ENCODE measurements around the gene FCGR1A.
"Not testable (repeated sequence)": the region's sequence is repeated elsewhere in the genome, so short reads cannot be mapped to it uniquely, and the experiment has no call there.

DNA sequence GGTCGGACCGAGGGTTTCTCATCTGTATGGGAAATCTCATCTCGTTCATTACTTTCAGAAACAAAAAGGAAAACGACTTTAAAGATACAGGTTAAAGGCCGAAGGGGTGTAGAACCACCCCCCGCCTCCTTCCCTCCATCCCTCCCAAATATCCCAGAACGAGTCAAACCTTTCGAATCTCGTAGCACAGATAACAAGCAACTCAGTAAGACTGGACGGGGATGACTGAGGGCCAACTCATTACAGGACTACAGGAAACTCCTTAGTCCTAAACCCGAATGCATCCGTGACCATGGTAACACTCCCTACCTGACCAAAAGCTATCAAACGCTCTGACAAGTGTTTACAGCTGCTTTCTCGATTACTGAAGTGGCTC, 29.0 kb downstream of the FCGR1A start:
- TF ChIP-seq, protein P1, sequence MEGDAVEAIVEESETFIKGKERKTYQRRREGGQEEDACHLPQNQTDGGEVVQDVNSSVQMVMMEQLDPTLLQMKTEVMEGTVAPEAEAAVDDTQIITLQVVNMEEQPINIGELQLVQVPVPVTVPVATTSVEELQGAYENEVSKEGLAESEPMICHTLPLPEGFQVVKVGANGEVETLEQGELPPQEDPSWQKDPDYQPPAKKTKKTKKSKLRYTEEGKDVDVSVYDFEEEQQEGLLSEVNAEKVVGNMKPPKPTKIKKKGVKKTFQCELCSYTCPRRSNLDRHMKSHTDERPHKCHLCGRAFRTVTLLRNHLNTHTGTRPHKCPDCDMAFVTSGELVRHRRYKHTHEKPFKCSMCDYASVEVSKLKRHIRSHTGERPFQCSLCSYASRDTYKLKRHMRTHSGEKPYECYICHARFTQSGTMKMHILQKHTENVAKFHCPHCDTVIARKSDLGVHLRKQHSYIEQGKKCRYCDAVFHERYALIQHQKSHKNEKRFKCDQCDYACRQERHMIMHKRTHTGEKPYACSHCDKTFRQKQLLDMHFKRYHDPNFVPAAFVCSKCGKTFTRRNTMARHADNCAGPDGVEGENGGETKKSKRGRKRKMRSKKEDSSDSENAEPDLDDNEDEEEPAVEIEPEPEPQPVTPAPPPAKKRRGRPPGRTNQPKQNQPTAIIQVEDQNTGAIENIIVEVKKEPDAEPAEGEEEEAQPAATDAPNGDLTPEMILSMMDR (IDR thresholded peaks at IDR 0.05; ENCODE audit: insufficient read depth, low read length, poor library complexity, severe bottlenecking) = not testable (repeated sequence)
- TF ChIP-seq EZH2phosphoT487 (conservative IDR thresholded peaks at IDR 0.05; ENCODE audit: low read length) = not testable (repeated sequence)

All from SU-DHL-6 (cell line).